Eye (tissue), 1 donor: ENCODE data around the gene ARHGDIB.
A peak's percentile ranks its signal among the peaks of the same experiment; 100 is the strongest.

ENCODE experiments used
- DNase-seq: peaks from one replicate; pipeline ENCODE4 v3.0.0-alpha.2; 2015

The ARHGDIB gene

DNA sequence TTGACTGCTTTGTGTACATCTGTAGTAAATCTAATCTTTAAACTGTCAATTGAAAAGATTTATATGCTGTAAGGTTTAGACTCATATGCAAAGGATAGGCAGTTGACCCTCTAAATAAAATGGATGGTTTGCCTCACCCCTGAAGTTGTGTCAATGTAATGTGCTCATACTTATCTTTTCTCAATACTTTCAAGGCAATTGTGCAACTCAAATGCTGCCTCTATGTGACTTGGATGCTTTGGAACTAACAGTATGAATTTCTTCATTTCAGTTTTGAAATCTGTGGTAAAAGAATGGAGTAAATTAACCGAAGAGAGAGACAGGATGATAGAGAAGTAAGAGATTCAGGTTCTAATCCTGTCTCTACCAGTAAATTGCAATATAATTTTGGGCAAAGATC, 21.2 kb upstream of the ARHGDIB start:
- DNase-seq: no peak

GRCh38 chr12:14981049-14981448, 19.6 kb upstream of the ARHGDIB start:
- no peak for DNase-seq

GRCh38 chr12:14979468-14979867, 18.1 kb upstream of the ARHGDIB start:
- no peak for DNase-seq

DNA sequence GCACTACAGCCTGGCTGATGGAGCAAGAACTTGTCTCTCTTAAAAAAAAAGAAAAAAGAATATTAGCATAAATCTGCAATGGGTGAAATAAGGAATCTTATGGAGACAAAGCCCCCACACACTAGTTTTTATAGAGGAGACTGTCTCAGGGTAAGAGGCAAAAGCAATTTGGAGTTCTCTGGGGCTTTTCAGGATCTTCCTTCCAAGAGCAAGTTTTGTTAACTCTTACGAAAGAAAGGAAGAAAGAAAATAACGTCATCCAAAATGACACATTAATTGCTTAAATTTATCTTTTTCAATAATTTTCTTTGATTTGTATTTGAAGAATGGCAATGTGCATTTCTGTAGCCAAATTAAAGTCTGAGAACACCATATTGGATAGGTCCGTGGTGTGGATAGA, 15.3 kb upstream of the ARHGDIB start:
- DNase-seq: no peak

GRCh38 chr12:14975457-14975856, 14.1 kb upstream of the ARHGDIB start:
- no peak for DNase-seq

GRCh38 chr12:14974633-14975032, 13.2 kb upstream of the ARHGDIB start:
- no peak for DNase-seq

DNA sequence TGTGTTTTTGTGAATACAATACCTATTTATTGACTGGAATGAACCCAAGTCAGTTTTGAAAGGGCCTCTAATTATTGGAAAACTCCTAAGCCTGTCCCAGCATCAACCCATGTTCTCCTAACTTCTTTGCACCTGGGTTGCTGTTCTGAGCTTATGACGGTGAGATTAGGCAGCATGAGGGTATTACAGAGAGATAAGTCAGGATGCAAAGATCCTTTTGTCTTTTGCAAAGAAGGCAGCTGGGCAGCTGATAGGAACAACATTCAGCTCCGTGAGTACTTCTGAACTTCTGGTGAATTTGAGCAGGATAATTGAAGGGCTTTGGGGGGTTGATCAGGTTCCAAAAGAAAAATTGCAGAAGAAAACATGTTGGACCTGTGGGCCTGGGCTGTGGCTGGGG, 11.4 kb upstream of the ARHGDIB start, which contains the start of gene PDE6H:
Gene PDE6H (plus strand): TSS at position 227 of the 400 bp plus-strand sequence. CDS start 4,971 bp downstream, outside the sequence.
- no peak for DNase-seq

GRCh38 chr12:14970473-14970872, 9.1 kb upstream of the ARHGDIB start:
- no peak for DNase-seq

- no peak for DNase-seq
Measured at GRCh38 chr12:14968478-14968877, 7.1 kb upstream of the ARHGDIB start.

DNA sequence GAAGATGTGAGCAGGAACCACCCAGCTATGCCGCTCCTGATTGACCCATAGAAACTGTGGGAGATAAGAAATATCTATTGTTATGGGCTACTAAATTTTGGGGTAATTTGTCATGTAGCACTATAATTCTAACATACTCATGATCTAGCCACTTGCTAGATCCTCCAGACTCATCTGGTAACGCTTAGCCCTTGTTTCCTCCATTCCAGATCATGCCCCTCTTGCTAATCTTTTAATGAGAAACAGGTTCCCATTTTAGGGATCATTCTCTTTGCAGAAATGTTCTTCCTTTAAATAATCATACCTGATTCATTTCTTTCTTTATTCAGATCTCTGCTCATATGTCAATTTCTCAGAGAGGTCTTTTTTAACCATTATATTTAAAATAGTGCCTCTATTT, 3.8 kb upstream of the ARHGDIB start:
- DNase-seq: no peak

DNA sequence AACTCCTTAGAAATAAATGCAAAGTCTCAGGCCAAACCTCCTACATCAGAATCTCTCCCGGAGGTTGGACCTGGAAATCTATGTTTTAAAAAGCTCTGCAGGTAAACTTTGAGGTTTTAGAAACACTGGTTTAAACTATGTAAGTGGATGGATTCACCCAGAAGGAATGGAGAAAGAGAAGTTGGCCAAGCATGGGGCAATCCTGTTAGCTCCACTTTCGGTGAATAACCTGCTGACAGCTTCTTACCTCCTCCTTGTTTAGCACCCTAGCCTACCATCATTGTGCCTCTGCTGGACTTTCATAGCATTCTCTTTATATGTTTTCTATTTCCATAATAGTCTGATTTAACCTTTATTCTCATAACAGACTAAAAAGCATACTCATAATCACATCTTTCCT, 3.0 kb upstream of the ARHGDIB start:
- DNase-seq: no peak

DNA sequence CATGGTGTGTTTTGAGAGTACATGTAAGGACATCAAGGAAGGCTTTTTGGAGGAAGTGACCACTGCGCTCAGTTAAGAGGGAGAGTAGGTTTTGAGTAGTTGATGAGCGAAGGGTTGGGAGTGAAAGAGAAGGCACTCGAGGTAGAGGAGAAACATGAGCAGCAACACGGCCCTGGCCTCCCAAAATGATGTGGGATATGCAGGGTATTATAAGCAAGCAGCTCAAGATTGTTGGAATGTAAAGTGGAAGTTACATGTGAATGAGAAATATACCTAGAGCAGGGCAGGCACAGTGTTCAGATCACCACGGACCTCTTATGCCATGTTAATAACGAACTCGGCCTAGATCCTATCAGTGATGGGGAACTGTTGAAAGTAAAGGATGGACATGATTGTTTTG, 2.1 kb upstream of the ARHGDIB start:
- DNase-seq: no peak

DNA sequence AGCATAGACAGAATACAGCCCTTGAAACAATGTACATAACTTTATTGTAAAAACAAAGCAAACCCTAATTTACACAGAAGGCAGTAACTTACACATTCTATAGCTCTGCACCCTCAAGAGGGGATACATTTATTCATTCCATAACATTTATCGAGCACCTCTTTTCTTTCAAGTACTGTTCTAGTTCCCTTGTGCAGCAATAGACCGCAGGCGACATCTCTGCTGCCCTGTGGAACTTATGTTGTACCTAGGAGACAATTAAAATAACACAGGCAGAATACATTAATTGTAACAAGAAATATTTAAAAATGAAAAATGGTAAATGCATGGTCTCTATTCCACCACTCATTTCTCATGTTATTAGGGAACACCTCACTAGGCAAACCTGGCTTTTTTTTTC, 1.4 kb upstream of the ARHGDIB start:
- DNase-seq: no peak

DNA sequence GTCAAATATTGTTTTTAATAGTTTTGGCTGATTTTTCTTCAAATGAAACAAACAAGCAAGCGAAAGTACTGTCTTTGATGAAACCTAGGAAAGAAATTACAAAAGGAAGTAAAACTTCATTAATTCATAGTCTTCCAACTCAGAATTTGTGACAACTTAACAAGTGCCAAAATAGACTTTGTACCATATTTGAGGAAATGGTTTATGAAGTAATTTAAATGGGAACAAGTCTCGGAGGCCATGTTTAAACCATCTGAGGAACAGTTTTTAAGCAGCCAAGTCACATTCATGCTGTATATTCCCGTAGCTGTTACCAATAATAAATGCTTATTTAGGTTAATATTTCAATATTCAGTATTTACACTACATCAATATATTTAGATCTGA, 745 bp upstream of the ARHGDIB start:
- no peak for DNase-seq

DNA sequence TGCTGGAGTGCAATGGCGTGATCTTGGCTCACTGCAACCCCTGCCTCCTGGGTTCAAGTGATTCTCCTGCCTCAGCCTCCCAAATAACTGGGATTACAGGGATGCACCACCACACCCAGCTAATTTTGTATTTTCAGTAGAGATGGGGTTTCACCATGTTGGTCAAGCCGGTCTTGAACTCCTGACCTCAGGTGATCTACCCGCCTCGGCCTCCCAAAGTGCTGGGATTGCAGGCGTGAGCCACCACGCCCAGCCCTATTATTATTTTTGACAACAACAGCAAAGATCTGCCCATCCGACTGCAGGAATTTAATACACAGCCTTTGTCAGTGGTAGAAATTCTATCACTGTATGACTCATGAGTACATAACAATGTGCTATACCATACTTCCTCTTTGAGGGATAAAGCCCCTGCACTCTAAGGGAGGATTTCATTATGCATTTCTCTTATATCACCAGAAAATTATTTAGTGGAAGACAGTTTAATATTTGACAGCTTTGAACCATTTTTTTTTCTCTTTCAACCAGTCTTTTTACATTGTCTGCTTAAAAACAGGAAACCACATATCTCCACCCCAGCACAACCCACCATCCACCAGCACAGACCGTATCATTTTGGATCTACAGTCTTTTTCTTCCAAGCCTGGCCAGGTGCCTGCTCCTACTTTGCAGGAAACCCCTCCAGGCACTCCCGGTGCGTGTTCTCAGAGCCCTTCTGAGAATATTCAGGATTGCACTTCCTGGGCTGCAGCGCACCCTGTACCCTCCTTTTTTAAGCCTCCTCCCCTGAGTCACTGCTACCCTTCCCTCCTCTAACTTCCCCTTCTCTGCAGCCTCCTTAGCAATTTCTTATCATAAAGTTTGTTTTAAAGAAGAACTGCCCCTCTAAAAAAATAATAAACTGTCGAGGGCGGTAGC, 594 bp downstream of the ARHGDIB start:
- no peak for DNase-seq

DNA sequence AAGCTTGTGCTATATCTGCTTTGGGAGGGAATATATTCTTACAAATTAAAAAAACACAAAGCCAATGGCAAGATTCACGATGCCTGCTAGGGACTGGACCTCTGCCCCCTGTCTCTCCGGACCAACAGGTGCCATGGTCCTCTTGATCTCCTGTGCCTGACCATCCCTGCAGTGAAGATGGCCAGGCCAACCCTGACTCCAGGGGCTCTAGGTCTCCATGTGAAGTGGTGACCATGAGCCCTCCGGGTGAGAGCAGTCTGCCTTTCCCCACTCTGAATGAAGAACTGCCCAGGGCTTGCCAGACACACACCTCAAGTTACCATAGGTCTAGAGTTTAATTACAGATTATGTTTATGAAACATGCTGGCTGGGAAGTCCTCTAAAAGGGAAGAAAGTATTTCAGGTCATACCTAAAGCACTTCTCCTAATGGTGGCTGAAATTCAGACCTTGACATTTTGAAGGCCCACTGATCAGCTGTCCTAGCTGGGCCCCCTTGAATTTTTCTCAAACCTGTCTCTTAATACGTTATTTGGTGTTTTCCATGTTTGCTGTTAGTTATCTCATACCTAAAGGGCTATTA, 1.4 kb downstream of the ARHGDIB start:
- no peak for DNase-seq

- no peak for DNase-seq
Measured at GRCh38 chr12:14959463-14959862, 1.9 kb downstream of the ARHGDIB start.

DNA sequence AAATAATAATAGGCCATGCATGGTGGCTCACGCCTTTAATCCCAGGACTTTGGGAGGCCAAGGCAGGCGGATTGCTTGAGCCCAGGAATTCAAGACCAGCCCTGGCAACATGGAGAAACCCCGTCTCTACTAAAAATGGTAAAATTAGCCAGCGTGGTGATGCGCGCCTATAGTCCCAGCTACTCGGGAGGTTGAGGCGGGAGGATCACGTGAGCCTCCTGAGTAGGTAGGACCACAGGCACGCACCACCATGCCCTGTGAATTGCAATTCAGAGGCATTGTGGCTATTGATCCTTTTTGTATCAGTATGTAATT, 2.3 kb downstream of the ARHGDIB start:
- DNase-seq: no peak

- no peak for DNase-seq
Measured at GRCh38 chr12:14958361-14959125, 2.9 kb downstream of the ARHGDIB start.

DNA sequence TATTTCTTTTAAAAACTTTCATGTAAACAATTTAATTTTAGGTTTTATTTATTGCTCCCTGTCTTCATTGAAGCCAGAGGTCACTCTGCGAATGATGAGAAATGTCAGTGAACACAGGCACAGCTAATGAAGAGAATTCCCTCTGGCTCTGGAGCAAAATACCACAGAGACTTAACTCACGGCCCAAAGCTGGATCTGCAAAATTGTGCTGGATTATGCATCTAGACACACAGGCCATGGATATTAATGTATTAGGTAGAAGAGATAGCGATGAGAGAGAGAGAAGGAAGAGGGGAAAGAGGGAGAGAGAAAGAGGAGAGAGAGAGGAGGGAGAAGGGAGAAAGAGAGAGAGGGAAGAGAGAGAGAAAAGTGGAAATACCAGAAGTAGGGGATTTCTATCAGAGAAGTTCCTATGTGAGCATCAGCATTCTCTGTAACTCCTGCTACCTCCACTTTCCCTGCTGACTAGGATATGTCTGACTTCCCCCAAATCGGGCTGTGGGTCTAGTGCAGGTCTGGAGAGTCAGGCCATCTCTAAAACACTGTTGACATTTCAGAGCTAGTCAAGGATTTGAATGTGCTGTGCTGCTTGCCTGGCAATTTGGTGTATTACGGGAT, 3.7 kb downstream of the ARHGDIB start:
- no peak for DNase-seq

- no peak for DNase-seq
Measured at GRCh38 chr12:14956905-14957304, 4.5 kb downstream of the ARHGDIB start.

GRCh38 chr12:14956024-14956891, 5.1 kb downstream of the ARHGDIB start:
- peak; percentile 38 for DNase-seq
